ENCODE data around the gene CBY3.
"Not testable (repeated sequence)": the region's sequence is repeated elsewhere in the genome, so short reads cannot be mapped to it uniquely, and the experiment has no call there.

- TF ChIP-seq CTCF (IDR thresholded peaks at IDR 0.05; ENCODE audit: insufficient read depth, low read length); POLR2AphosphoS5 (IDR thresholded peaks at IDR 0.05; ENCODE audit: low read depth); REST (IDR thresholded peaks at IDR 0.05; ENCODE audit: insufficient replicate concordance, low read depth); SPI1 (IDR thresholded peaks at IDR 0.05; ENCODE audit: borderline replicate concordance, low read depth): not testable (repeated sequence)
These were observed 37.5 kb downstream of the CBY3 start for GRCh38 chr5:179643141-179643920.

Data from HL-60 (cell line).